ENCODE data around the gene SBNO2.

SBNO2 gene

GRCh38 chr19:1153891-1154730 is 20.0 kb downstream of the SBNO2 start:
- no peak for DNase-seq (ENCODE audit: low read depth in 2 of 2)

GRCh38 chr19:1151917-1152587 is 22.0 kb downstream of the SBNO2 start:
- no peak for DNase-seq (ENCODE audit: low read depth in 2 of 2)

GRCh38 chr19:1151037-1151724 is 22.9 kb downstream of the SBNO2 start:
- no peak for DNase-seq (ENCODE audit: low read depth in 2 of 2)

GRCh38 chr19:1150333-1151036 is 23.6 kb downstream of the SBNO2 start:
- no peak for DNase-seq (ENCODE audit: low read depth in 2 of 2)

GRCh38 chr19:1149259-1150045 is 24.6 kb downstream of the SBNO2 start:
- no peak for DNase-seq (ENCODE audit: low read depth in 2 of 2)

- DNase-seq (ENCODE audit: low read depth in 2 of 2), result no peak
Measured at GRCh38 chr19:1147934-1148549, 26.0 kb downstream of the SBNO2 start.

- DNase-seq (ENCODE audit: low read depth in 2 of 2), result no peak
Measured at GRCh38 chr19:1146858-1147780, 26.9 kb downstream of the SBNO2 start.

- no peak for DNase-seq (ENCODE audit: low read depth in 2 of 2)
Measured at GRCh38 chr19:1146412-1146699, 27.7 kb downstream of the SBNO2 start.

GRCh38 chr19:1145635-1146411 is 28.2 kb downstream of the SBNO2 start:
- no peak for DNase-seq (ENCODE audit: low read depth in 2 of 2)

GRCh38 chr19:1144741-1145140 is 29.3 kb downstream of the SBNO2 start:
- no peak for DNase-seq (ENCODE audit: low read depth in 2 of 2)

GRCh38 chr19:1143828-1144399 is 30.2 kb downstream of the SBNO2 start:
- DNase-seq (ENCODE audit: low read depth in 2 of 2), result no peak

GRCh38 chr19:1141944-1142343 is 32.1 kb downstream of the SBNO2 start:
- DNase-seq (ENCODE audit: low read depth in 2 of 2), result no peak

GRCh38 chr19:1140272-1141027 is 33.6 kb downstream of the SBNO2 start:
- no peak for DNase-seq (ENCODE audit: low read depth in 2 of 2)

- DNase-seq (ENCODE audit: low read depth in 2 of 2), result no peak
Measured at GRCh38 chr19:1139126-1139525, 34.9 kb downstream of the SBNO2 start.

GRCh38 chr19:1138121-1138520 is 35.9 kb downstream of the SBNO2 start:
- no peak for DNase-seq (ENCODE audit: low read depth in 2 of 2)

- no peak for DNase-seq (ENCODE audit: low read depth in 2 of 2)
Measured at GRCh38 chr19:1136621-1137317, 37.3 kb downstream of the SBNO2 start.

- DNase-seq (ENCODE audit: low read depth in 2 of 2), result no peak
Measured at GRCh38 chr19:1136201-1136600, 37.9 kb downstream of the SBNO2 start.
